ENCODE results near the gene SLC7A14. TPM values are rescaled to one million over a fixed set of nuclear protein-coding genes. Genes with fewer than 3 reads are reported as not detected.

The SLC7A14 gene
- total and polyA plus RNA-seq, 2 of the 4 experiments (the other 2 are of a cell fraction), result 2.7 to 6.8 TPM

DNA sequence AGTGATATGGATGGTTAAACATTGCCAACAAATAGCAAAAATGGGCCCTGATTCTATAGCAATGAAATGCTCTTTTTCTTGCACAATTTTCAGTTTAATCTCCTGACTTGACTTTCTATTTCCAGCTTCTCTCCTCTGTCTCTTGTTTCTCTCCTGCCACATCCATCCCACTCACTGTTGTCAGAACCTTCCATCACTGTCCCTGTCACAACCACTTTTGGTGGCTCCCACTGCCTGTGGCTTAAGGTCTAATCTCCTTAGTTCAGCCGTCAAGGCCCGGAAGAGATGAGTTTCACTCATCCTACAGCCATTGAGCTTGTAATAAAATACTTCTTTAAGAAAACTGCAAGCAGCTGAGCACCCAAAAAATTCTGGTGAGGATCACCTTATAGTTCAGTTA, 19.5 kb downstream of the SLC7A14 start:
- no peaks in the 10 kb centered on the region for H3K79me1 ChIP-seq (ENCODE audit: low read depth in 1 of 2, low read length in 2 of 2)
- H3K9me1 ChIP-seq (ENCODE audit: insufficient read depth, low read length), result no peaks in the 10 kb centered on the region
- no peak overlapping the region for H3K56ac ChIP-seq (ENCODE audit: extremely low read depth, insufficient read depth, low read length)
- no TSS peak for BruUV-seq (replicated peaks)
- no peak overlapping the region for H3K23ac ChIP-seq (ENCODE audit: low read depth, low read length)
- WGBS, 2 experiments (ENCODE audit: extremely low coverage in 2 of 2, insufficient read length in 1 of 2), result no CpG with 5 or more reads among the region's 2 CpGs
- no peak overlapping the region for H2AFZ ChIP-seq (replicated peaks; ENCODE audit: low read length, poor library complexity)
- H4K20me1 ChIP-seq (ENCODE audit: insufficient read depth, low read length), result no peaks in the 10 kb centered on the region
- no peak overlapping the region for H3K18ac ChIP-seq (ENCODE audit: low read depth, low read length)
- no peak overlapping the region for H2BK15ac ChIP-seq (ENCODE audit: low read depth, low read length)
- H3K9me3 ChIP-seq (ENCODE audit: control insufficient read depth, insufficient read depth, low read length), result no peaks in the 10 kb centered on the region
- dilution Hi-C loops (cut with HindIII; ENCODE audit: low sequenced_read_pairs, unreplicated experiment), result no loop called here
- no peak overlapping the region for H2BK20ac ChIP-seq (ENCODE audit: low read depth, low read length)
- H3K9ac ChIP-seq (ENCODE audit: low read depth, low read length), result no peak overlapping the region
- no peak overlapping the region for H3K4me3 ChIP-seq (ENCODE audit: insufficient read depth, low read depth, low read length)
- H3K4me1 ChIP-seq (ENCODE audit: control insufficient read depth, insufficient read depth, low read length), result no peaks in the 10 kb centered on the region
- DNase-seq (no peak), ATAC-seq (ENCODE audit: low read depth) (no peak)
- no peak overlapping the region for H3K27ac ChIP-seq (ENCODE audit: insufficient read depth, low read length)
- no peak overlapping the region for H2BK5ac ChIP-seq (ENCODE audit: low read depth, low read length, poor library complexity, severe bottlenecking)
- no peak overlapping the region for H2AK9ac ChIP-seq (replicated peaks; ENCODE audit: low read depth, low read length, poor library complexity)
- TF ChIP-seq MAFK (IDR thresholded peaks at IDR 0.05; ENCODE audit: low read depth, low read length) (no peak), MAZ (IDR thresholded peaks at IDR 0.05; ENCODE audit: borderline replicate concordance, low read depth, low read length) (no peak)
- intact Hi-C loops (cut with micrococcal nuclease), result no loop called here
- H3K4ac ChIP-seq (ENCODE audit: low read depth, low read length), result no peak overlapping the region
- no peak overlapping the region for H4K8ac ChIP-seq (ENCODE audit: low read depth in 2 of 2, low read length in 2 of 2)
- no peak overlapping the region for H2AK5ac ChIP-seq (ENCODE audit: low read depth, low read length)
- in situ Hi-C loops (cut with MboI; ENCODE audit: low sequenced_read_pairs), result no loop called here
- H3K27me3 ChIP-seq (ENCODE audit: control insufficient read depth, insufficient read depth, low read length), result no peaks in the 10 kb centered on the region
- H3K36me3 ChIP-seq (ENCODE audit: control insufficient read depth, insufficient read depth, low read length), result no peaks in the 10 kb centered on the region
- no peak overlapping the region for H3K4me2 ChIP-seq (ENCODE audit: low read depth, low read length)
- H4K5ac ChIP-seq (ENCODE audit: low read depth, low read length), result no peak overlapping the region
- no peak overlapping the region for H4K91ac ChIP-seq (ENCODE audit: insufficient read depth, low read depth, low read length)
- no peak overlapping the region for H3K14ac ChIP-seq (replicated peaks; ENCODE audit: low read depth, low read length)
- H2BK120ac ChIP-seq (ENCODE audit: low read depth, low read length), result no peak overlapping the region
- CTCF ChIA-PET, result no interaction called here
- POLR2A ChIA-PET (ENCODE audit: unreplicated experiment), result no interaction called here

Measured in IMR-90 (cell line).